GM12878 (cell line): Measurements from ENCODE around the gene DPYSL4. TPM values are rescaled to one million over a fixed set of nuclear protein-coding genes. Genes with fewer than 3 reads are reported as not detected.

ENCODE experiments used
- ATAC-seq: fragments of 200-7000 bp; cut with Tn5 transposase; 3 replicates; pipeline ENCODE4 v1.9.1; 2020; ENCODE audit warnings: mild to moderate bottlenecking, moderate library complexity
- BruUV-seq: library from RNA; stranded (reverse); fragments of 400-500 nt; replicated peaks from 2 replicates; lab custom pipeline; 2021; lab: Mats Ljungman, UMichigan
- CTCF ChIA-PET: fragments of 300-600 bp; sonication (Branson Sonifier 250); formaldehyde crosslinking; extraction: SDS; loops from one replicate; lab custom pipeline; 2021; ENCODE audit warnings: inconsistent platforms; lab: Yijun Ruan, JAX
- POLR2A ChIA-PET: fragments of 350-600 bp; formaldehyde crosslinking; extraction: SDS; loops from one replicate; lab custom pipeline; 2021; ENCODE audit warnings: inconsistent platforms; lab: Charles Lee
- RAD21 ChIA-PET: fragments of 300-600 bp; sonication (Branson Sonifier 250); formaldehyde crosslinking; loops from one replicate; lab custom pipeline; 2023; ENCODE audit warnings: antibody characterized with exemption; ENCODE audit not compliant: unreplicated experiment; lab: Charles Lee
- SMC1A ChIA-PET: fragments of 300-600 bp; sonication (Branson Sonifier 250); formaldehyde crosslinking; loops from one replicate; lab custom pipeline; 2023; ENCODE audit not compliant: unreplicated experiment, uncharacterized antibody; lab: Charles Lee
- DNase-seq: peaks from one replicate; pipeline ENCODE4 v3.0.0-alpha.2; 2011; ENCODE audit warnings: low read depth, low spot score
- FAIRE-seq: peaks from 3 replicates; lab custom pipeline; 2011; peaks lifted over from hg19 to GRCh38; lab: Jason Lieb, UNC
- H2AFZ ChIP-seq: 2 replicates; pipeline ENCODE4 v1.6.0; 2011; ENCODE audit warnings: low read depth, low read length, control low read depth; ENCODE audit not compliant: control insufficient read depth
- H3K27ac ChIP-seq: 2 replicates; pipeline ENCODE4 v1.5.1; 2011; ENCODE audit warnings: control low read depth; ENCODE audit not compliant: control insufficient read depth, insufficient read depth
- H3K27me3 ChIP-seq, 2 experiments: replicated peaks in 1 of 2; 2 replicates each; pipeline versions ENCODE4 v1.6.0 to v1.6.1; 2011; ENCODE audit warnings: low read length in 1 of 2; ENCODE audit not compliant: control insufficient read depth in 2 of 2, insufficient read depth in 2 of 2
- H3K36me3 ChIP-seq, 2 experiments: 2 replicates each; pipeline ENCODE4 v1.5.1; 2011; ENCODE audit warnings: low read length in 1 of 2; ENCODE audit not compliant: control insufficient read depth in 2 of 2, insufficient read depth in 2 of 2
- H3K4me1 ChIP-seq: 2 replicates; pipeline ENCODE4 v1.6.1; 2011; ENCODE audit warnings: mild to moderate bottlenecking, low read length, moderate library complexity, mixed read lengths; ENCODE audit not compliant: control insufficient read depth, insufficient read depth
- H3K4me2 ChIP-seq: 2 replicates; pipeline ENCODE4 v1.6.0; 2011; ENCODE audit warnings: control low read depth; ENCODE audit not compliant: control insufficient read depth, insufficient read depth
- H3K4me3 ChIP-seq: fragments of 200-600 bp; sonication (generic); 2 replicates; pipeline ENCODE4 v1.5.1; 2016
- H3K79me2 ChIP-seq: 2 replicates; pipeline ENCODE4 v1.6.0; 2011; ENCODE audit warnings: low read length; ENCODE audit not compliant: control insufficient read depth, insufficient read depth
- H3K9ac ChIP-seq: 2 replicates; pipeline ENCODE4 v1.8.0; 2011; ENCODE audit warnings: low read length, control low read depth, mixed read lengths; ENCODE audit not compliant: control insufficient read depth, insufficient read depth
- H3K9me3 ChIP-seq: replicated peaks from 3 replicates; pipeline ENCODE4 v1.5.1; 2011; ENCODE audit warnings: mild to moderate bottlenecking, low read length; ENCODE audit not compliant: control insufficient read depth, insufficient read depth
- H4K20me1 ChIP-seq: 2 replicates; pipeline ENCODE4 v1.6.0; 2011; ENCODE audit not compliant: control insufficient read depth, insufficient read depth
- ASH2L ChIP-seq: fragments of 300-600, 200-600 bp; sonication (generic); IDR thresholded peaks from 2 replicates; pipeline ENCODE4 v1.6.1; 2017; ENCODE audit warnings: low read depth, mild to moderate bottlenecking, borderline replicate concordance
- BCLAF1 ChIP-seq: fragments of 450-650 bp; IDR thresholded peaks from 2 replicates; pipeline ENCODE4 v1.6.1; 2017; ENCODE audit warnings: antibody characterized with exemption, mild to moderate bottlenecking, moderate library complexity
- BRCA1 ChIP-seq: IDR thresholded peaks from 2 replicates; pipeline ENCODE4 v1.6.1; 2011; ENCODE audit warnings: low read depth, low read length, improper control_type of control experiment
- CHD1 ChIP-seq: IDR thresholded peaks from 2 replicates; pipeline ENCODE4 v1.6.1; 2012; ENCODE audit warnings: low read depth, low read length, improper control_type of control experiment
- EED ChIP-seq: sonication (generic); IDR thresholded peaks from 2 replicates; pipeline ENCODE4 v1.6.1; 2016; ENCODE audit warnings: antibody characterized with exemption, low read depth
- FOXK2 ChIP-seq: fragments of 450-650 bp; IDR thresholded peaks from 2 replicates; pipeline ENCODE4 v1.6.1; 2017; ENCODE audit warnings: mild to moderate bottlenecking, moderate library complexity
- KDM1A ChIP-seq: fragments of 200-600 bp; sonication (generic); IDR thresholded peaks from 2 replicates; pipeline ENCODE4 v1.6.1; 2016; ENCODE audit warnings: borderline replicate concordance
- LARP7 ChIP-seq: fragments of 450-650 bp; IDR thresholded peaks from 2 replicates; pipeline ENCODE4 v1.6.1; 2017; ENCODE audit warnings: mild to moderate bottlenecking
- NFIC ChIP-seq: IDR thresholded peaks from 2 replicates; pipeline ENCODE4 v1.6.1; 2012; ENCODE audit warnings: low read depth, mild to moderate bottlenecking, inconsistent platforms, low read length, moderate library complexity
- SMAD5 ChIP-seq: IDR thresholded peaks from 2 replicates; pipeline ENCODE4 v1.6.1; 2016; ENCODE audit warnings: antibody characterized with exemption, low read depth
- SP1 ChIP-seq: IDR thresholded peaks from one replicate; pipeline ENCODE4 v1.6.1; 2011; ENCODE audit warnings: low read depth, low read length
- SUPT20H ChIP-seq: IDR thresholded peaks from 2 replicates; pipeline ENCODE4 v1.6.1; 2011; ENCODE audit warnings: low read depth, mild to moderate bottlenecking, low read length, moderate library complexity, borderline replicate concordance; ENCODE audit not compliant: control insufficient read depth
- TCF7 ChIP-seq: IDR thresholded peaks from 2 replicates; pipeline ENCODE4 v1.6.1; 2014; ENCODE audit warnings: antibody characterized with exemption, borderline replicate concordance
- USF1 ChIP-seq: IDR thresholded peaks from 2 replicates; pipeline ENCODE4 v1.6.1; 2011; ENCODE audit warnings: borderline replicate concordance, low read depth, mild to moderate bottlenecking, moderate library complexity, mixed read lengths, low read length; ENCODE audit not compliant: insufficient read depth; ENCODE audit errors: extremely low read length
- WGBS: methylation state at CpG from one replicate; pipeline ENCODE4 v1.1.6; 2016; ENCODE audit warnings: low lambda C conversion rate; ENCODE audit not compliant: insufficient replicate concordance, insufficient coverage; ENCODE audit errors: missing lambda C conversion rate; 5-methylcytosine and 5-hydroxymethylcytosine counted together
- in situ Hi-C: fragments of 300-500 bp; cut with MboI; formaldehyde crosslinking; loops from 9 replicates; pipeline ENCODE4 v1.14.3; 2018; ENCODE audit warnings: mixed read lengths
- intact Hi-C: fragments of 100-400 bp; cut with micrococcal nuclease; formaldehyde crosslinking; loops from one replicate; pipeline ENCODE4 v1.14.2; 2022; ENCODE audit not compliant: unreplicated experiment
- polyA plus RNA-seq, 11 experiments: library from polyadenylated mRNA; depleted of rRNA in 4 of 11; unstranded in 6 of 11; stranded (reverse) in 5 of 11; fragments of >200 nt; fragmentation: Nextera tagmentation in 4 of 11; fragmentation: Illumina TruSeq in 1 of 11; extraction: Ambion mirVana in 4 of 11; extraction: Trizol in 1 of 11; gene quantifications; 1 replicate in 1 of 11; 2 replicates in 10 of 11; pipeline versions ENCODE4 v1.2.1 to v1.2.3, GENCODE V29; 2011 to 2016; ENCODE audit warnings: inconsistent platforms in 2 of 11, missing spikeins in 2 of 11, low read depth in 1 of 11
- total RNA-seq, 4 experiments: library from RNA; depleted of rRNA in 3 of 4; stranded (reverse); fragments of >200 nt in 3 of 4; fragmentation: Illumina TruSeq in 1 of 4; extraction: Trizol in 1 of 4; gene quantifications; 2 replicates each; pipeline versions ENCODE4 v1.2.1 to v1.2.3, GENCODE V29; 2013 to 2021
- TF ChIP-seq, protein P1 (sequence below): fragments of 450-650 bp; IDR thresholded peaks from 2 replicates; pipeline ENCODE4 v1.6.1; 2014; ENCODE audit warnings: mild to moderate bottlenecking

Gene DPYSL4
- total and polyA plus RNA-seq, 10 of the 15 experiments (the other 5 are each of a cell fraction or from before 2014, with no cell fraction given) = 0.10 to 0.21 TPM; not detected in 8

GRCh38 chr10:132245056-132245455, 58.3 kb downstream of the DPYSL4 start:
- no peaks in the 10 kb centered on the region for H3K79me2 ChIP-seq
- no peaks in the 10 kb centered on the region for H3K4me1 ChIP-seq
- 64% methylated on average over 14 of the region's 14 CpGs for WGBS
- intact Hi-C loops (no loop called here), in situ Hi-C loops (no loop called here)
- H3K27ac ChIP-seq = no peak overlapping the region
- H3K9ac ChIP-seq = no peak overlapping the region
- H2AFZ ChIP-seq = no peak overlapping the region
- H3K27me3 ChIP-seq = no peaks in the 10 kb centered on the region
- no TSS peak for BruUV-seq
- no peaks in the 10 kb centered on the region for H3K9me3 ChIP-seq
- no peaks in the 10 kb centered on the region for H3K36me3 ChIP-seq
- FAIRE-seq (no peak), DNase-seq (no peak), ATAC-seq (no peak)
- ChIA-PET RAD21 (no interaction called here), CTCF (no interaction called here), POLR2A (no interaction called here), SMC1A (no interaction called here)
- no peak overlapping the region for H3K4me2 ChIP-seq
- no peaks in the 10 kb centered on the region for H4K20me1 ChIP-seq
- H3K4me3 ChIP-seq = no peak overlapping the region
- TF ChIP-seq TCF7 = no peak
- no peak for TF ChIP-seq EED
- TF ChIP-seq SMAD5 = no peak
- no peak for TF ChIP-seq LARP7

- intact Hi-C loops (no loop called here), in situ Hi-C loops (no loop called here)
- Histone ChIP-seq H3K9ac (no peak overlapping the region), H3K4me1 (no peaks in the 10 kb centered on the region), H3K9me3 (no peaks in the 10 kb centered on the region), H3K79me2 (no peaks in the 10 kb centered on the region), H2AFZ (no peak overlapping the region), H4K20me1 (no peaks in the 10 kb centered on the region), H3K36me3 (no peaks in the 10 kb centered on the region), H3K4me3 (no peak overlapping the region), H3K27ac (no peak overlapping the region), H3K4me2 (no peak overlapping the region), H3K27me3 (no peaks in the 10 kb centered on the region)
- CTCF ChIA-PET = no interaction called here
- no peak for FAIRE-seq
- 44% methylated on average over 13 of the region's 13 CpGs for WGBS
- no peak for ATAC-seq
- BruUV-seq = no TSS peak
- DNase-seq = no peak
- POLR2A ChIA-PET = no interaction called here
- RAD21 ChIA-PET = no interaction called here
- SMC1A ChIA-PET = no interaction called here
- TF ChIP-seq NFIC (no peak), SP1 (no peak), ASH2L (no peak), USF1 (no peak), FOXK2 (no peak), BCLAF1 (no peak), CHD1 (no peak), KDM1A (no peak), BRCA1 (no peak), SUPT20H (no peak)
- TF ChIP-seq, protein P1, sequence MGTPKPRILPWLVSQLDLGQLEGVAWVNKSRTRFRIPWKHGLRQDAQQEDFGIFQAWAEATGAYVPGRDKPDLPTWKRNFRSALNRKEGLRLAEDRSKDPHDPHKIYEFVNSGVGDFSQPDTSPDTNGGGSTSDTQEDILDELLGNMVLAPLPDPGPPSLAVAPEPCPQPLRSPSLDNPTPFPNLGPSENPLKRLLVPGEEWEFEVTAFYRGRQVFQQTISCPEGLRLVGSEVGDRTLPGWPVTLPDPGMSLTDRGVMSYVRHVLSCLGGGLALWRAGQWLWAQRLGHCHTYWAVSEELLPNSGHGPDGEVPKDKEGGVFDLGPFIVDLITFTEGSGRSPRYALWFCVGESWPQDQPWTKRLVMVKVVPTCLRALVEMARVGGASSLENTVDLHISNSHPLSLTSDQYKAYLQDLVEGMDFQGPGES = no peak
These were observed 59.5 kb downstream of the DPYSL4 start for GRCh38 chr10:132246296-132246695.
